Mesenchymal stem cell (in vitro differentiated cells and primary cell): ENCODE results near the gene CCDC6.
A peak's percentile ranks its signal among the peaks of the same experiment; 100 is the strongest.

Experiments
- DNase-seq: peaks from one replicate; pipeline ENCODE4 v3.0.0-alpha.2; 2013
- H2AFZ ChIP-seq: one replicate; pipeline ENCODE4 v1.6.1; 2013; ENCODE audit warnings: low read depth, mild to moderate bottlenecking, control low read depth, inconsistent platforms, low read length, moderate library complexity
- H2AK5ac ChIP-seq: 2 replicates; pipeline ENCODE4 v1.6.1; 2013; ENCODE audit warnings: low read length, moderate library complexity, mild to moderate bottlenecking, inconsistent platforms; ENCODE audit not compliant: severe bottlenecking
- H2BK120ac ChIP-seq: one replicate; pipeline ENCODE4 v1.6.1; 2013; ENCODE audit warnings: low read depth, mild to moderate bottlenecking, inconsistent platforms, low read length, moderate library complexity
- H2BK12ac ChIP-seq, 2 experiments: one replicate each; pipeline ENCODE4 v1.6.1; 2013; ENCODE audit warnings: inconsistent platforms in 2 of 2, low read length in 2 of 2, mild to moderate bottlenecking in 2 of 2, moderate library complexity in 2 of 2, control low read depth in 1 of 2
- H2BK15ac ChIP-seq: one replicate; pipeline ENCODE4 v1.6.1; 2013; ENCODE audit warnings: mild to moderate bottlenecking, low read depth, inconsistent platforms; ENCODE audit not compliant: poor library complexity, severe bottlenecking
- H2BK5ac ChIP-seq: 2 replicates; pipeline ENCODE4 v1.6.1; 2013; ENCODE audit warnings: low read depth, mild to moderate bottlenecking, low read length, control low read depth, inconsistent platforms; ENCODE audit not compliant: poor library complexity, severe bottlenecking
- H3K14ac ChIP-seq, 2 experiments: one replicate each; pipeline ENCODE4 v1.6.1; 2013; ENCODE audit warnings: inconsistent platforms in 2 of 2, low read length in 2 of 2, control low read depth in 1 of 2, mild to moderate bottlenecking in 1 of 2, moderate library complexity in 1 of 2
- H3K18ac ChIP-seq, 2 experiments: one replicate each; pipeline ENCODE4 v1.6.1; 2013; ENCODE audit warnings: inconsistent platforms in 2 of 2, low read length in 2 of 2, control low read depth in 1 of 2, low read depth in 1 of 2, mild to moderate bottlenecking in 1 of 2
- H3K23ac ChIP-seq, 2 experiments: one replicate each; pipeline ENCODE4 v1.6.1; 2013; ENCODE audit warnings: inconsistent platforms in 2 of 2, low read length in 2 of 2, mild to moderate bottlenecking in 2 of 2, moderate library complexity in 2 of 2, control low read depth in 1 of 2
- H3K27ac ChIP-seq: 2 replicates; pipeline ENCODE4 v1.5.1; 2013; ENCODE audit warnings: mild to moderate bottlenecking, moderate library complexity, low read length, control low read depth, inconsistent platforms; ENCODE audit not compliant: poor library complexity, severe bottlenecking
- H3K27me3 ChIP-seq, 2 experiments: 2 replicates each; pipeline versions ENCODE4 v1.6.1 to v1.7.0; 2013; ENCODE audit warnings: low read length in 2 of 2, mild to moderate bottlenecking in 2 of 2, moderate library complexity in 2 of 2, control low read depth in 1 of 2, inconsistent platforms in 1 of 2; ENCODE audit not compliant: control insufficient read depth in 1 of 2, insufficient read depth in 1 of 2
- H3K36me3 ChIP-seq, 2 experiments: 2 replicates each; pipeline versions ENCODE4 v1.6.1 to v1.7.0; 2013; ENCODE audit warnings: low read length in 2 of 2, control low read depth in 1 of 2, inconsistent platforms in 1 of 2, low read depth in 1 of 2, mild to moderate bottlenecking in 1 of 2; ENCODE audit not compliant: insufficient read depth in 2 of 2, control insufficient read depth in 1 of 2
- H3K4ac ChIP-seq, 2 experiments: one replicate each; pipeline ENCODE4 v1.6.1; 2013; ENCODE audit warnings: inconsistent platforms in 2 of 2, low read length in 2 of 2, mild to moderate bottlenecking in 2 of 2, moderate library complexity in 2 of 2, control low read depth in 1 of 2, low read depth in 1 of 2
- H3K4me1 ChIP-seq: 2 replicates; pipeline ENCODE4 v1.6.1; 2013; ENCODE audit warnings: low read depth, low read length, control low read depth; ENCODE audit not compliant: control insufficient read depth, insufficient read depth
- H3K4me2 ChIP-seq: 2 replicates; pipeline ENCODE4 v1.6.1; 2013; ENCODE audit warnings: low read length, mild to moderate bottlenecking, inconsistent platforms; ENCODE audit not compliant: poor library complexity, severe bottlenecking
- H3K4me3 ChIP-seq, 2 experiments: 2 replicates each; pipeline versions ENCODE4 v1.5.1 to v1.7.0; 2013; ENCODE audit warnings: low read length in 2 of 2, mild to moderate bottlenecking in 2 of 2, control low read depth in 1 of 2, low read depth in 1 of 2; ENCODE audit not compliant: insufficient read depth in 1 of 2
- H3K79me1 ChIP-seq: replicated peaks from 2 replicates; pipeline ENCODE4 v1.6.1; 2013; ENCODE audit warnings: mild to moderate bottlenecking, control low read depth, low read length, inconsistent platforms; ENCODE audit not compliant: poor library complexity, severe bottlenecking
- H3K9ac ChIP-seq: 2 replicates; pipeline ENCODE4 v1.7.0; 2013; ENCODE audit warnings: mild to moderate bottlenecking, low read length, moderate library complexity
- H3K9me3 ChIP-seq: 2 replicates; pipeline ENCODE4 v1.7.0; 2013; ENCODE audit warnings: mild to moderate bottlenecking, low read length; ENCODE audit not compliant: control insufficient read depth
- H4K8ac ChIP-seq: one replicate; pipeline ENCODE4 v1.6.1; 2013; ENCODE audit warnings: inconsistent platforms, mild to moderate bottlenecking, low read length, moderate library complexity
- H4K91ac ChIP-seq: one replicate; pipeline ENCODE4 v1.6.1; 2013; ENCODE audit warnings: mild to moderate bottlenecking, low read length, inconsistent platforms
- WGBS: methylation state at CpG from one replicate; pipeline ENCODE4 v1.1.7; 2013; ENCODE audit warnings: mixed read lengths; 5-methylcytosine and 5-hydroxymethylcytosine counted together

Gene CCDC6

GRCh38 chr10:59805014-59805413 is 101.3 kb downstream of the CCDC6 start:
- H3K14ac ChIP-seq: no peak overlapping the region
- no peak overlapping the region for H3K18ac ChIP-seq
- H2AK5ac ChIP-seq: no peak overlapping the region
- H2BK120ac ChIP-seq: no peak overlapping the region
- no peak overlapping the region for H4K8ac ChIP-seq
- H3K79me1 ChIP-seq: peaks cover 11% of the 10 kb centered on the region
- no peaks in the 10 kb centered on the region for H3K27me3 ChIP-seq
- peaks cover 19 to 86% of the 10 kb centered on the region in 2 experiments for H3K36me3 ChIP-seq
- no peaks in the 10 kb centered on the region for H3K4me1 ChIP-seq
- no peak overlapping the region for H3K27ac ChIP-seq
- no peak overlapping the region for H2BK12ac ChIP-seq
- H3K9ac ChIP-seq: no peak overlapping the region
- no peak overlapping the region for H4K91ac ChIP-seq
- WGBS: 98% methylated on average over 3 of the region's 6 CpGs
- no peak overlapping the region for H3K4me3 ChIP-seq
- H3K9me3 ChIP-seq: no peaks in the 10 kb centered on the region
- no peak overlapping the region for H3K4ac ChIP-seq
- peak; percentile 12 for DNase-seq
- no peak overlapping the region for H3K23ac ChIP-seq
- H2BK5ac ChIP-seq: no peak overlapping the region
- H2AFZ ChIP-seq: no peak overlapping the region
- H3K4me2 ChIP-seq: no peak overlapping the region
- no peak overlapping the region for H2BK15ac ChIP-seq

- Histone ChIP-seq H3K36me3 (peaks cover 16 to 78% of the 10 kb centered on the region in 2 experiments), H3K4me1 (no peaks in the 10 kb centered on the region), H3K4ac (no peak overlapping the region), H2BK12ac (no peak overlapping the region), H4K91ac (no peak overlapping the region), H3K23ac (no peak overlapping the region), H2BK5ac (no peak overlapping the region), H2AK5ac (no peak overlapping the region), H2AFZ (no peak overlapping the region), H3K4me3 (no peak overlapping the region), H3K18ac (no peak overlapping the region), H2BK15ac (no peak overlapping the region), H3K9me3 (no peaks in the 10 kb centered on the region), H3K9ac (no peak overlapping the region), H3K27me3 (no peaks in the 10 kb centered on the region), H3K14ac (no peak overlapping the region), H3K27ac (no peak overlapping the region), H4K8ac (no peak overlapping the region), H3K4me2 (no peak overlapping the region), H2BK120ac (no peak overlapping the region), H3K79me1 (peaks cover 10% of the 10 kb centered on the region)
- no peak for DNase-seq
- WGBS: 94% methylated on average over 4 of the region's 4 CpGs
These were observed 102.1 kb downstream of the CCDC6 start for GRCh38 chr10:59804220-59804619.

GRCh38 chr10:59803714-59804113 is 102.6 kb downstream of the CCDC6 start:
- Histone ChIP-seq H2BK120ac (no peak overlapping the region), H4K91ac (no peak overlapping the region), H3K79me1 (peaks cover 10% of the 10 kb centered on the region), H3K14ac (no peak overlapping the region), H2AFZ (no peak overlapping the region), H2BK12ac (no peak overlapping the region), H3K18ac (no peak overlapping the region), H2BK5ac (no peak overlapping the region), H3K27ac (no peak overlapping the region), H2AK5ac (no peak overlapping the region), H3K9ac (no peak overlapping the region), H4K8ac (no peak overlapping the region), H3K4me2 (no peak overlapping the region), H3K4me3 (no peak overlapping the region), H3K4me1 (no peaks in the 10 kb centered on the region), H3K9me3 (no peaks in the 10 kb centered on the region), H3K4ac (no peak overlapping the region), H3K23ac (no peak overlapping the region), H3K36me3 (peaks cover 16 to 74% of the 10 kb centered on the region in 2 experiments), H3K27me3 (no peaks in the 10 kb centered on the region), H2BK15ac (no peak overlapping the region)
- no peak for DNase-seq
- 100% methylated on average over 1 of the region's 1 CpG for WGBS

DNA sequence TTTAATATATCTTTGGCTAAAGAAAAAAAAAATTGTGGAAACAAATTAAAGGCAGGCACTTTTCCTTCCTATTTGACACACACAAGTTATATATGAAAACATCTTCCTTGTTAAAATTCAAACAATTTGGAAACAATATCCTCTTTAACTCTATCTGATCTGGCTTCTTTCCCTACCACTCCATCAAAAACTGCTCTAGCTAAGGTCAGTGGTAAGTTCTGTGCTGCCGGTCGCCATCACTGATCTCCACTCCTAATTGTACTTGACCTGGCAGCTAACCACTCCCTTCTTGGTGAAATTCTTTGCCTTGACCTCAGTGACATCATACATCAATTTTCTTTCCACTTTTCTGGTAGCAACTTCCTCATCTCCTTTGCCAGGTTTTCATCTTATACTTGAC is 105.2 kb downstream of the CCDC6 start:
- Histone ChIP-seq H3K4ac (no peak overlapping the region), H3K4me3 (no peak overlapping the region), H3K9ac (no peak overlapping the region), H3K14ac (no peak overlapping the region), H4K91ac (no peak overlapping the region), H3K36me3 (peaks cover 14 to 67% of the 10 kb centered on the region in 2 experiments), H2BK5ac (no peak overlapping the region), H4K8ac (no peak overlapping the region), H2BK12ac (no peak overlapping the region), H3K27me3 (no peaks in the 10 kb centered on the region), H3K79me1 (peaks cover 3% of the 10 kb centered on the region), H3K4me2 (no peak overlapping the region), H3K27ac (no peak overlapping the region), H2BK15ac (no peak overlapping the region), H3K18ac (no peak overlapping the region), H3K9me3 (no peaks in the 10 kb centered on the region), H3K23ac (no peak overlapping the region), H3K4me1 (no peaks in the 10 kb centered on the region), H2BK120ac (no peak overlapping the region), H2AK5ac (no peak overlapping the region), H2AFZ (no peak overlapping the region)
- WGBS: 95% methylated on average over 2 of the region's 2 CpGs
- DNase-seq: no peak
